HL-60 (cell line): ENCODE data around the gene KRT78.

Experiments used
- DNase-seq, 2 experiments: peaks; one replicate each; pipeline ENCODE4 v3.0.0-alpha.2; 2010 to 2020; ENCODE audit warnings: low read depth in 1 of 2, low spot score in 1 of 2
- H3K27ac ChIP-seq: fragments of 250-450 bp; sonication (Bioruptor Pico); replicated peaks from 2 replicates; pipeline ENCODE4 v1.5.1; 2020; ENCODE audit warnings: mild to moderate bottlenecking, moderate library complexity
- H3K27me3 ChIP-seq: fragments of 250-450 bp; sonication (Bioruptor Pico); 2 replicates; pipeline ENCODE4 v1.5.1; 2021; ENCODE audit warnings: mild to moderate bottlenecking, moderate library complexity; ENCODE audit not compliant: insufficient read depth, poor library complexity, severe bottlenecking
- H3K4me3 ChIP-seq: replicated peaks from 2 replicates; pipeline ENCODE4 v1.5.1; 2011; ENCODE audit warnings: mild to moderate bottlenecking, control low read depth, low read length; ENCODE audit not compliant: insufficient read depth
- CTCF ChIP-seq: IDR thresholded peaks from one replicate; pipeline ENCODE4 v1.5.1; 2011; ENCODE audit warnings: low read length, control low read depth, inconsistent platforms; ENCODE audit not compliant: insufficient read depth
- GABPA ChIP-seq: IDR thresholded peaks from 2 replicates; pipeline ENCODE4 v1.6.1; 2012; ENCODE audit warnings: low read depth
- POLR2AphosphoS5 ChIP-seq: IDR thresholded peaks from 2 replicates; pipeline ENCODE4 v1.6.1; 2012; ENCODE audit warnings: low read depth
- SPI1 ChIP-seq: IDR thresholded peaks from 2 replicates; pipeline ENCODE4 v1.6.1; 2012; ENCODE audit warnings: low read depth, mild to moderate bottlenecking, borderline replicate concordance
- TF ChIP-seq, protein P1 (sequence below): IDR thresholded peaks from 2 replicates; pipeline ENCODE4 v1.6.1; 2012; ENCODE audit warnings: low read depth; ENCODE audit not compliant: insufficient replicate concordance

Gene KRT78

GRCh38 chr12:52818887-52819420 lies 29.8 kb downstream of the KRT78 start:
- no peak for DNase-seq
- Histone ChIP-seq H3K4me3 (no peak overlapping the region), H3K27me3 (peaks cover 2% of the 10 kb centered on the region), H3K27ac (no peak overlapping the region)
- TF ChIP-seq GABPA, result no peak
- no peak for TF ChIP-seq CTCF
- no peak for TF ChIP-seq SPI1
- TF ChIP-seq, protein P1, sequence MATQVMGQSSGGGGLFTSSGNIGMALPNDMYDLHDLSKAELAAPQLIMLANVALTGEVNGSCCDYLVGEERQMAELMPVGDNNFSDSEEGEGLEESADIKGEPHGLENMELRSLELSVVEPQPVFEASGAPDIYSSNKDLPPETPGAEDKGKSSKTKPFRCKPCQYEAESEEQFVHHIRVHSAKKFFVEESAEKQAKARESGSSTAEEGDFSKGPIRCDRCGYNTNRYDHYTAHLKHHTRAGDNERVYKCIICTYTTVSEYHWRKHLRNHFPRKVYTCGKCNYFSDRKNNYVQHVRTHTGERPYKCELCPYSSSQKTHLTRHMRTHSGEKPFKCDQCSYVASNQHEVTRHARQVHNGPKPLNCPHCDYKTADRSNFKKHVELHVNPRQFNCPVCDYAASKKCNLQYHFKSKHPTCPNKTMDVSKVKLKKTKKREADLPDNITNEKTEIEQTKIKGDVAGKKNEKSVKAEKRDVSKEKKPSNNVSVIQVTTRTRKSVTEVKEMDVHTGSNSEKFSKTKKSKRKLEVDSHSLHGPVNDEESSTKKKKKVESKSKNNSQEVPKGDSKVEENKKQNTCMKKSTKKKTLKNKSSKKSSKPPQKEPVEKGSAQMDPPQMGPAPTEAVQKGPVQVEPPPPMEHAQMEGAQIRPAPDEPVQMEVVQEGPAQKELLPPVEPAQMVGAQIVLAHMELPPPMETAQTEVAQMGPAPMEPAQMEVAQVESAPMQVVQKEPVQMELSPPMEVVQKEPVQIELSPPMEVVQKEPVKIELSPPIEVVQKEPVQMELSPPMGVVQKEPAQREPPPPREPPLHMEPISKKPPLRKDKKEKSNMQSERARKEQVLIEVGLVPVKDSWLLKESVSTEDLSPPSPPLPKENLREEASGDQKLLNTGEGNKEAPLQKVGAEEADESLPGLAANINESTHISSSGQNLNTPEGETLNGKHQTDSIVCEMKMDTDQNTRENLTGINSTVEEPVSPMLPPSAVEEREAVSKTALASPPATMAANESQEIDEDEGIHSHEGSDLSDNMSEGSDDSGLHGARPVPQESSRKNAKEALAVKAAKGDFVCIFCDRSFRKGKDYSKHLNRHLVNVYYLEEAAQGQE, result no peak
- TF ChIP-seq POLR2AphosphoS5, result no peak

DNA sequence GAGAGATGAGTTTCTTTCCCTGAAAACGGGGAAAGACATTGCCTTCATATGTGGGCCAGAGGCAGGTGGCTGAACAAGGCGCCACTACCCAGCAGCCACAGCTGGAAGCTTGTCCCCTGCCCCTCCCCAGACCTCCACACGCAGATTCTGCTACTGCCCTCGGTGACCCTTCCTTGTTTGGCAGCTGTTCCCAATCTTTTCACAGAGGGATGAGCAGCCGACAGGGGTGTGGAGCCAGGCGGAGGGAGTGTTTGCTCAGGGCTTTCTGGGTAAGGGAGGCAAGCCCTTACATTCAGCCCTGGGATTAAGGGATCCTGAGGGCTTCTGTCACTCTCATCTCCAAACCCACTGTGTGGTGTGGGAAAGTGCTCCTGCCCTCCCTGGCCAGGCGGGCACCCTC lies 30.4 kb downstream of the KRT78 start:
- Histone ChIP-seq H3K27me3 (peaks cover 2% of the 10 kb centered on the region), H3K4me3 (no peak overlapping the region), H3K27ac (no peak overlapping the region)
- TF ChIP-seq POLR2AphosphoS5, result no peak
- no peak for TF ChIP-seq CTCF
- TF ChIP-seq SPI1, result no peak
- TF ChIP-seq GABPA, result no peak
- TF ChIP-seq, protein P1, result no peak
- DNase-seq, result no peak

GRCh38 chr12:52817699-52818238 lies 31.0 kb downstream of the KRT78 start:
- H3K27me3 ChIP-seq, result peaks cover 2% of the 10 kb centered on the region
- TF ChIP-seq, protein P1, result no peak
- no peak for TF ChIP-seq CTCF
- no peak overlapping the region for H3K4me3 ChIP-seq
- DNase-seq, result no peak
- no peak overlapping the region for H3K27ac ChIP-seq
